ENCODE results near the gene ITCH. TPM values are rescaled to one million over a fixed set of nuclear protein-coding genes. Genes with fewer than 3 reads are reported as not detected.
A peak's percentile ranks its signal among the peaks of the same experiment; 100 is the strongest.

The ITCH gene
- total RNA-seq, 1 experiment from 2014 or later, result 68.3 TPM

DNA sequence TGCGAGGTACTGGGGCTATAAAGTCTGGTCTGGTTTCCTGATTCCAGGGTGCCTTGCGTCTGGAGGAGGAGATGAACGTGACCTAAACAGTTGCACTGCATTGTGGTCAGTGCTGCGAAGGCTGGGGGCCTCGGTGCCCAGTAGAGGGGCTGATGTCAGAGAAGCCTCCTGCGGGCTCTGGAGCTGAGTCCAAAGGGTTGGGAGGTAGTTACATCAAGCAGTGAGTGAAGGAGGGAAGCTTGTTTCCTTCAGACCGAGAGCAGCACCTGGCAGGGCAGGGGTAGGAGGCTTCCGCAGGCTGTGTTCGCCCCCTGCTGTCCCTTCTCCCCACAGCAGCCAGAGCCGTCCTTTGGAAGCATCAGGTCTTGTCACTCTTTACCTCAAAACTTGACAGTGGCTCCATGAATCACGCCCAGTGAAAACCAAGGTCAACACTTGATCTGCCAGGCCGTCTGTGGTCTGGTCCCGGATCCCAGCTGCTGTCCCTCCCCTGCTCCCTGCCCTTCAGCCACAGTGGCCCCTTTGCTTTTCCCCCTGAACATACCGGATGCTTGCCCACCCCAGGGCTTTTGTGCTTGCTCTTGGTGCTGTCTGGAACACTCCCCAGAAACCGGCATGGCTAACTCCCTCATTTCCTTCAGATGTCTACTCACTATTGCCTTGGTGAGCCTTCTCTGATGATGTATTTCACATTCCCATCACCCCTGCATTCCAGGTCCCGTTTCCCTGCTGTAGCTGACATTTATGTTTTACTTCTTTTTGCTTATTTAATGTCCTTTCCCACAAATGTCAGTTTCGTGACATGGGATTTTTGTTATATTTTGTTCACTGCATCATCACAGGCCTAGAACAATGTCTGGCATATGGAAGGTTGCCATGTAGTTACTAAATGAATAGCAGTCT lies 160.1 kb downstream of the ITCH start:
- TF ChIP-seq, protein P1, sequence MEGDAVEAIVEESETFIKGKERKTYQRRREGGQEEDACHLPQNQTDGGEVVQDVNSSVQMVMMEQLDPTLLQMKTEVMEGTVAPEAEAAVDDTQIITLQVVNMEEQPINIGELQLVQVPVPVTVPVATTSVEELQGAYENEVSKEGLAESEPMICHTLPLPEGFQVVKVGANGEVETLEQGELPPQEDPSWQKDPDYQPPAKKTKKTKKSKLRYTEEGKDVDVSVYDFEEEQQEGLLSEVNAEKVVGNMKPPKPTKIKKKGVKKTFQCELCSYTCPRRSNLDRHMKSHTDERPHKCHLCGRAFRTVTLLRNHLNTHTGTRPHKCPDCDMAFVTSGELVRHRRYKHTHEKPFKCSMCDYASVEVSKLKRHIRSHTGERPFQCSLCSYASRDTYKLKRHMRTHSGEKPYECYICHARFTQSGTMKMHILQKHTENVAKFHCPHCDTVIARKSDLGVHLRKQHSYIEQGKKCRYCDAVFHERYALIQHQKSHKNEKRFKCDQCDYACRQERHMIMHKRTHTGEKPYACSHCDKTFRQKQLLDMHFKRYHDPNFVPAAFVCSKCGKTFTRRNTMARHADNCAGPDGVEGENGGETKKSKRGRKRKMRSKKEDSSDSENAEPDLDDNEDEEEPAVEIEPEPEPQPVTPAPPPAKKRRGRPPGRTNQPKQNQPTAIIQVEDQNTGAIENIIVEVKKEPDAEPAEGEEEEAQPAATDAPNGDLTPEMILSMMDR (IDR thresholded peaks at IDR 0.05; ENCODE audit: unreplicated experiment), result peak; percentile 31
- no TSS peak for BruUV-seq (replicated peaks)
- ChIA-PET POLR2A (interaction anchor here (0.7 to 5.0 kb wide), 2 partner anchors 7 to 10 kb away, joined by 3 to 205 read pairs; partner anchors contain the start of gene DYNLRB1), CTCF (interaction anchor here (0.7 to 1.5 kb wide), 9 partner anchors 9 to 329 kb away, joined by 3 to 7 read pairs (median 3); no protein-coding TSS in a partner anchor)
- peaks cover 33% of the 10 kb centered on the region for H3K4me1 Mint-ChIP-seq (ENCODE audit: insufficient read depth, unreplicated experiment)
- H3K36me3 Mint-ChIP-seq (ENCODE audit: insufficient read depth, unreplicated experiment), result peaks cover 57% of the 10 kb centered on the region
- peak overlapping the region; percentile 97 for H3K27ac Mint-ChIP-seq (ENCODE audit: low read depth, unreplicated experiment)
- no peaks in the 10 kb centered on the region for H3K27me3 Mint-ChIP-seq (ENCODE audit: insufficient read depth, unreplicated experiment)
- DNase-seq (ENCODE audit: unreplicated experiment), result peak; percentile 40
- H3K4me3 Mint-ChIP-seq (ENCODE audit: unreplicated experiment), result no peak overlapping the region
- no peaks in the 10 kb centered on the region for H3K9me3 Mint-ChIP-seq (ENCODE audit: unreplicated experiment)
- intact Hi-C loops (cut with micrococcal nuclease), result loop anchor here (10.0 kb wide), 1 partner anchor 328 kb away; no protein-coding TSS in a partner anchor

DNA sequence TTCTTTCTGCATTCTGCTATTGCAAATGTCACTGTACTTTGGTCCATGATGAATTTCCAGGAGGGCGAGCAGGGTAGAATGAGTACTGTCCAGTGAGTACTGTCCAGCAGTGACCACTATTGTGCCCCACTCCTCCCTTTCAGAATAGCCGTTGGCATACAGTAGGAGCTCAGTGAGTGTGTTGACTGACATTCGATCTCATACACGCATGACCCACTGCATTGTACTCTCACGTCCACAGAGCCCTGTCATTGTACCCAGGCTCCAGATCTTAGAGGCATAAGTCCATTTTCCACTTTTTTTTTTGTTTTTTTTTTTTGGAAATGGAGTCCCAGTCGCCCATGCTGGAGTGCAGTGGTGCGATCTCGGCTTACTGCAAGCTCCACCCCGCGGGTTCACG lies 161.4 kb downstream of the ITCH start:
- CTCF ChIA-PET, result interaction anchor here (0.7 to 2.5 kb wide), 4 partner anchors 8 to 333 kb away, joined by 3 to 9 read pairs (median 4); partner anchors contain the start of gene DYNLRB1
- TF ChIP-seq, protein P1 (IDR thresholded peaks at IDR 0.05; ENCODE audit: unreplicated experiment), result no peak
- peak overlapping the region; percentile 97 for H3K27ac Mint-ChIP-seq (ENCODE audit: low read depth, unreplicated experiment)
- H3K4me3 Mint-ChIP-seq (ENCODE audit: unreplicated experiment), result no peak overlapping the region
- H3K36me3 Mint-ChIP-seq (ENCODE audit: insufficient read depth, unreplicated experiment), result peaks cover 68% of the 10 kb centered on the region
- H3K27me3 Mint-ChIP-seq (ENCODE audit: insufficient read depth, unreplicated experiment), result no peaks in the 10 kb centered on the region
- POLR2A ChIA-PET, result interaction anchor here (0.7 to 5.0 kb wide), 2 partner anchors 8 to 776 kb away, joined by 3 to 205 read pairs; partner anchors contain the start of gene DYNLRB1
- no peaks in the 10 kb centered on the region for H3K9me3 Mint-ChIP-seq (ENCODE audit: unreplicated experiment)
- H3K4me1 Mint-ChIP-seq (ENCODE audit: insufficient read depth, unreplicated experiment), result peaks cover 33% of the 10 kb centered on the region
- intact Hi-C loops (cut with micrococcal nuclease), result loop anchor here (10.0 kb wide), 1 partner anchor 330 kb away; no protein-coding TSS in a partner anchor
- no peak for DNase-seq (ENCODE audit: unreplicated experiment)
- BruUV-seq (replicated peaks), result no TSS peak

DNA sequence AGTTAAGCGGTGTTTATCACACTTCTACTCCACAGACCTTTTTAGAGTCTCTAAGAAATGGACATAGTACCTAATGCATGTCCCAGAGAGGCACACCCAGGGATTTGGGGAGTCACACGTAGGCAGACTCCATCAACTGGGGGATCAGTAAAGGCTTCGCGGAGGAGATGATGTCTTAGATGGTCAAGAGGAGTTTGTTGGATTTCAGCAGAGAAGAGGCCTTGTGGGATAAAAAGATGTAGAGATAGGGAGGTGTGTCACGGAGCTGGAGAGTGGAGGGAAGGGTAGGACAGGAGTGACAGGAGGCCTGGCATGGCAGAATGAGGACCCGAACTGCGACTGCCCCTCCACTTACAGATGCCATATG lies 162.3 kb downstream of the ITCH start:
- H3K4me3 Mint-ChIP-seq (ENCODE audit: unreplicated experiment), result peak overlapping the region; percentile 72
- POLR2A ChIA-PET, result interaction anchor here (0.7 to 5.0 kb wide), 10 partner anchors 9 to 777 kb away, joined by 3 to 205 read pairs (median 4); partner anchors contain the start of genes AHCY and DYNLRB1

More for the DNA sequence above, 162.3 kb downstream of the ITCH start:
- BruUV-seq (replicated peaks), result no TSS peak
- no peak for DNase-seq (ENCODE audit: unreplicated experiment)
- CTCF ChIA-PET, result interaction anchor here (0.6 to 2.5 kb wide), 6 partner anchors 8 to 334 kb away, joined by 3 to 9 read pairs (median 5); partner anchors contain the start of genes DYNLRB1 and ITCH
- H3K4me1 Mint-ChIP-seq (ENCODE audit: insufficient read depth, unreplicated experiment), result peaks cover 33% of the 10 kb centered on the region
- H3K27me3 Mint-ChIP-seq (ENCODE audit: insufficient read depth, unreplicated experiment), result no peaks in the 10 kb centered on the region
- TF ChIP-seq, protein P1 (IDR thresholded peaks at IDR 0.05; ENCODE audit: unreplicated experiment), result no peak
- intact Hi-C loops (cut with micrococcal nuclease), result loop anchor here (10.0 kb wide), 1 partner anchor 331 kb away; no protein-coding TSS in a partner anchor
- no peaks in the 10 kb centered on the region for H3K9me3 Mint-ChIP-seq (ENCODE audit: unreplicated experiment)
- peaks cover 68% of the 10 kb centered on the region for H3K36me3 Mint-ChIP-seq (ENCODE audit: insufficient read depth, unreplicated experiment)
- peak overlapping the region; percentile 97 for H3K27ac Mint-ChIP-seq (ENCODE audit: low read depth, unreplicated experiment)
